SK-N-SH (cell line): Measurements from ENCODE around the gene SMYD3. TPM values are rescaled to one million over a fixed set of nuclear protein-coding genes. Genes with fewer than 3 reads are reported as not detected.

ENCODE experiments used
- CTCF ChIA-PET: fragments of 300-600, 350-600 bp; formaldehyde crosslinking; extraction: SDS; loops from one replicate; lab custom pipeline; 2021; lab: Yijun Ruan, JAX
- POLR2A ChIA-PET: fragments of 350-600 bp; sonication (Branson Sonifier 250); formaldehyde crosslinking; extraction: SDS; loops from one replicate; lab custom pipeline; 2020; ENCODE audit warnings: antibody characterized with exemption, inconsistent platforms; lab: Yijun Ruan, JAX
- DNase-seq: peaks from one replicate; pipeline ENCODE4 v3.0.0; 2012
- H2AFZ ChIP-seq: fragments of 200-600 bp; sonication (generic); 2 replicates; pipeline ENCODE4 v1.8.1; 2016; ENCODE audit warnings: antibody characterized with exemption, mild to moderate bottlenecking, low read depth
- H3F3A ChIP-seq: fragments of 200-600 bp; sonication (generic); replicated peaks from 2 replicates; pipeline ENCODE3; 2016; ENCODE audit warnings: antibody characterized with exemption, mild to moderate bottlenecking; ENCODE audit not compliant: insufficient read depth
- H3K27ac ChIP-seq, 2 experiments: fragments of 200-500 bp in 1 of 2; fragments of 200-600 bp in 1 of 2; sonication (Bioruptor generic) in 1 of 2; sonication (generic), shearing (Covaris generic) in 1 of 2; 2 replicates each; pipeline versions ENCODE4 v1.5.1 to v1.6.1; 2014 to 2016; ENCODE audit warnings: low read depth in 2 of 2, inconsistent platforms in 1 of 2, low read length in 1 of 2, mild to moderate bottlenecking in 1 of 2, mixed read lengths in 1 of 2
- H3K27me3 ChIP-seq: fragments of 200-600 bp; sonication (generic), shearing (Covaris generic); 2 replicates; pipeline ENCODE4 v1.6.1; 2016; ENCODE audit warnings: mixed run types; ENCODE audit not compliant: insufficient read depth
- H3K36me3 ChIP-seq, 2 experiments: fragments of 200-500 bp in 1 of 2; fragments of 200-600 bp in 1 of 2; sonication (Bioruptor generic) in 1 of 2; sonication (generic) in 1 of 2; replicated peaks in 1 of 2; 2 replicates each; pipeline versions ENCODE3 to v1.5.1; 2014 to 2016; ENCODE audit warnings: low read length in 1 of 2, mild to moderate bottlenecking in 1 of 2; ENCODE audit not compliant: insufficient read depth in 2 of 2, control insufficient read depth in 1 of 2
- H3K4me1 ChIP-seq, 2 experiments: fragments of 200-500 bp in 1 of 2; fragments of 200-600 bp in 1 of 2; sonication (Bioruptor generic) in 1 of 2; sonication (generic), shearing (Covaris generic) in 1 of 2; 2 replicates each; pipeline versions ENCODE4 v1.5.1 to v1.6.1; 2014 to 2016; ENCODE audit warnings: low read depth in 1 of 2, low read length in 1 of 2, mixed run types in 1 of 2; ENCODE audit not compliant: insufficient read depth in 2 of 2, control insufficient read depth in 1 of 2
- H3K4me2 ChIP-seq: fragments of 200-600 bp; sonication (generic), shearing (Covaris generic); 2 replicates; pipeline ENCODE4 v1.6.1; 2017; ENCODE audit warnings: mixed run types
- H3K4me3 ChIP-seq, 2 experiments: fragments of 200-500 bp in 1 of 2; fragments of 200-600 bp in 1 of 2; sonication (Bioruptor generic) in 1 of 2; sonication (generic), shearing (Covaris generic) in 1 of 2; 2 replicates each; pipeline versions ENCODE4 v1.5.1 to v1.8.1; 2014 to 2016; ENCODE audit warnings: low read depth in 2 of 2, inconsistent platforms in 1 of 2, low read length in 1 of 2, mild to moderate bottlenecking in 1 of 2, mixed read lengths in 1 of 2, moderate library complexity in 1 of 2
- H3K79me2 ChIP-seq: fragments of 200-600 bp; sonication (generic); 2 replicates; pipeline ENCODE4 v1.8.1; 2017; ENCODE audit warnings: mild to moderate bottlenecking; ENCODE audit not compliant: insufficient read depth
- H3K9ac ChIP-seq: fragments of 200-600 bp; sonication (generic); 2 replicates; pipeline ENCODE4 v1.6.1; 2017; ENCODE audit warnings: mixed run types
- H3K9me2 ChIP-seq: fragments of 200-600 bp; sonication (generic); 2 replicates; pipeline ENCODE4 v1.6.1; 2017; ENCODE audit warnings: mixed run types
- H3K9me3 ChIP-seq: fragments of 200-600 bp; sonication (generic); 2 replicates; pipeline ENCODE4 v1.6.1; 2017; ENCODE audit warnings: mixed run types, mild to moderate bottlenecking, moderate library complexity
- H4K20me1 ChIP-seq: fragments of 200-600 bp; sonication (generic); 2 replicates; pipeline ENCODE4 v1.6.1; 2017; ENCODE audit warnings: mild to moderate bottlenecking, mixed run types; ENCODE audit not compliant: insufficient read depth
- CHD2 ChIP-seq: fragments of 150-350 bp; IDR thresholded peaks from 2 replicates; pipeline ENCODE4 v1.6.1; 2018; ENCODE audit warnings: low read length; ENCODE audit not compliant: partially characterized antibody
- CTCF ChIP-seq: fragments of 200-600 bp; sonication (generic); IDR thresholded peaks from 2 replicates; pipeline ENCODE4 v1.6.1; 2017; ENCODE audit warnings: antibody characterized with exemption, mild to moderate bottlenecking, moderate library complexity
- EP300 ChIP-seq, 2 experiments: IDR thresholded peaks; 2 replicates each; pipeline versions ENCODE4 v1.4.0 to v1.6.1; 2012; ENCODE audit warnings: borderline replicate concordance in 1 of 2, low read depth in 1 of 2, low read length in 1 of 2
- EZH2phosphoT487 ChIP-seq: fragments of 200-600 bp; sonication (generic); IDR thresholded peaks from 2 replicates; pipeline ENCODE4 v1.6.1; 2017; ENCODE audit warnings: low read depth, mixed run types, mild to moderate bottlenecking, antibody characterized with exemption, moderate library complexity, borderline replicate concordance
- FOXM1 ChIP-seq: IDR thresholded peaks from 2 replicates; pipeline ENCODE4 v1.4.0; 2012; ENCODE audit warnings: low read depth, mild to moderate bottlenecking
- IRF3 ChIP-seq: fragments of 150-350 bp; IDR thresholded peaks from 2 replicates; pipeline ENCODE4 v1.6.1; 2016; ENCODE audit warnings: mild to moderate bottlenecking, low read depth, low read length
- MXI1 ChIP-seq: IDR thresholded peaks from 2 replicates; pipeline ENCODE4 v1.6.1; 2012; ENCODE audit warnings: mild to moderate bottlenecking, low read depth, low read length, improper control_type of control experiment
- PBX3 ChIP-seq: IDR thresholded peaks from 2 replicates; pipeline ENCODE4; 2012
- POLR2AphosphoS5 ChIP-seq: IDR thresholded peaks from 2 replicates; pipeline ENCODE4 v1.6.1; 2012; ENCODE audit warnings: low read depth, low read length
- RAD21 ChIP-seq: IDR thresholded peaks from 2 replicates; pipeline ENCODE4 v1.6.1; 2012; ENCODE audit warnings: mild to moderate bottlenecking, low read length
- RFX5 ChIP-seq: IDR thresholded peaks from 2 replicates; pipeline ENCODE4 v1.6.1; 2012; ENCODE audit warnings: mild to moderate bottlenecking, improper control_type of control experiment, low read length
- RXRA ChIP-seq: IDR thresholded peaks from 2 replicates; pipeline ENCODE4 v1.4.0; 2012; ENCODE audit warnings: low read depth, mild to moderate bottlenecking, borderline replicate concordance
- SIN3A ChIP-seq: IDR thresholded peaks from 2 replicates; pipeline ENCODE4 v1.6.1; 2012; ENCODE audit warnings: low read depth, mild to moderate bottlenecking, low read length, moderate library complexity, borderline replicate concordance
- SMC3 ChIP-seq: IDR thresholded peaks from 2 replicates; pipeline ENCODE4 v1.6.1; 2012; ENCODE audit warnings: low read depth, low read length, improper control_type of control experiment
- TCF12 ChIP-seq: IDR thresholded peaks from 2 replicates; pipeline ENCODE4 v1.4.0; 2012
- TEAD4 ChIP-seq: IDR thresholded peaks from 2 replicates; pipeline ENCODE4 v1.4.0; 2012; ENCODE audit warnings: mild to moderate bottlenecking, borderline replicate concordance; ENCODE audit not compliant: insufficient read depth
- USF2 ChIP-seq: fragments of 150-350 bp; IDR thresholded peaks from 2 replicates; pipeline ENCODE4 v1.6.1; 2017; ENCODE audit warnings: antibody characterized with exemption, low read length, low read depth, borderline replicate concordance
- WGBS: methylation state at CpG from one replicate; pipeline ENCODE4 v1.1.6; 2017; ENCODE audit warnings: low lambda C conversion rate; 5-methylcytosine and 5-hydroxymethylcytosine counted together
- polyA plus RNA-seq, 3 experiments: library from polyadenylated mRNA; depleted of rRNA; stranded (reverse); fragments of >200 nt; gene quantifications; 2 replicates each; pipeline ENCODE4 v1.2.3, GENCODE V29; 2012

The SMYD3 gene
- polyA plus RNA-seq, 1 of the 3 experiments (the other 2 are of a cell fraction) = 31.4 TPM

GRCh38 chr1:246246430-246246829 lies 260.6 kb downstream of the SMYD3 start:
- Histone ChIP-seq H3K9me2 (no peaks in the 10 kb centered on the region), H3K9me3 (no peaks in the 10 kb centered on the region), H3K9ac (0 out of 2 replicates have a peak overlapping the region, but pooled peaks have one; percentile 19), H3K4me2 (no peak overlapping the region), H3K4me3 (no peak overlapping the region), H3F3A (peaks cover 5% of the 10 kb centered on the region), H3K36me3 (no peaks in the 10 kb centered on the region), H3K79me2 (no peaks in the 10 kb centered on the region), H3K4me1 (no peaks in the 10 kb centered on the region; a peak in 1 of 4 replicates), H3K27ac (peak overlapping the region in 1 of 2 experiments; percentile 33; a peak in 2 of 4 replicates), H2AFZ (no peak overlapping the region), H4K20me1 (no peaks in the 10 kb centered on the region), H3K27me3 (no peaks in the 10 kb centered on the region)
- ChIA-PET CTCF (interaction anchor here (0.7 kb wide), 1 partner anchor 38 kb away, joined by 3 read pairs; no protein-coding TSS in a partner anchor), POLR2A (no interaction called here)
- 97% methylated on average over 1 of the region's 1 CpG for WGBS
- no peak for DNase-seq
- TF ChIP-seq EP300 (IDR thresholded peaks at IDR 0.05; ENCODE audit: borderline replicate concordance in 1 of 2, low read depth in 1 of 2, low read length in 1 of 2) (no peak), IRF3 (no peak), POLR2AphosphoS5 (no peak), RFX5 (no peak), SIN3A (no peak), SMC3 (no peak), RAD21 (peak; percentile 29; the same call in 1 of the 2 replicates), TEAD4 (no peak), FOXM1 (no peak), CTCF (peak; percentile 38), PBX3 (no peak)

GRCh38 chr1:246245541-246245940 lies 261.5 kb downstream of the SMYD3 start:
- no peak overlapping the region for H3K4me2 ChIP-seq
- no peaks in the 10 kb centered on the region for H4K20me1 ChIP-seq
- peak overlapping the region in 1 of 2 experiments; percentile 33; a peak in 2 of 4 replicates for H3K27ac ChIP-seq
- no peaks in the 10 kb centered on the region for H3K9me3 ChIP-seq
- 56% methylated on average over 1 of the region's 1 CpG for WGBS
- H3K27me3 ChIP-seq = no peaks in the 10 kb centered on the region
- no peaks in the 10 kb centered on the region for H3K9me2 ChIP-seq
- H2AFZ ChIP-seq = no peak overlapping the region
- H3K4me1 ChIP-seq = no peaks in the 10 kb centered on the region; a peak in 1 of 4 replicates
- ChIA-PET POLR2A (no interaction called here), CTCF (no interaction called here)
- no peaks in the 10 kb centered on the region for H3K36me3 ChIP-seq
- H3F3A ChIP-seq = peaks cover 5% of the 10 kb centered on the region
- no peak overlapping the region for H3K9ac ChIP-seq
- no peaks in the 10 kb centered on the region for H3K79me2 ChIP-seq
- no peak overlapping the region for H3K4me3 ChIP-seq
- DNase-seq = no peak
- TF ChIP-seq CTCF (no peak), EZH2phosphoT487 (no peak), RXRA (no peak), SMC3 (no peak), TCF12 (no peak), CHD2 (no peak), MXI1 (no peak), USF2 (no peak)
- TF ChIP-seq, all 33 proteins: peak for 0
